ENCODE data around the gene F7. TPM values are rescaled to one million over a fixed set of nuclear protein-coding genes. Genes with fewer than 3 reads are reported as not detected.

F7 gene
- total RNA-seq, 1 donor from 2014 or later: not detected

GRCh38 chr13:113095146-113096051 lies 10.2 kb upstream of the F7 start:
- no peak for TF ChIP-seq CTCF (IDR thresholded peaks at IDR 0.05)
- Mint-ChIP-seq H3K9me3 (ENCODE audit: unreplicated experiment) (no peaks in the 10 kb centered on the region), H3K4me3 (ENCODE audit: unreplicated experiment) (no peak overlapping the region), H3K27ac (ENCODE audit: unreplicated experiment) (no peak overlapping the region), H3K4me1 (ENCODE audit: unreplicated experiment) (peaks cover 11% of the 10 kb centered on the region), H3K27me3 (ENCODE audit: unreplicated experiment) (peaks cover 7% of the 10 kb centered on the region), H3K36me3 (ENCODE audit: unreplicated experiment) (no peaks in the 10 kb centered on the region)
- no peak for DNase-seq (ENCODE audit: extremely low spot score, unreplicated experiment)

GRCh38 chr13:113096052-113096744 lies 9.4 kb upstream of the F7 start:
- H3K4me3 Mint-ChIP-seq (ENCODE audit: unreplicated experiment): no peak overlapping the region
- H3K27me3 Mint-ChIP-seq (ENCODE audit: unreplicated experiment): peaks cover 3% of the 10 kb centered on the region
- DNase-seq (ENCODE audit: extremely low spot score, unreplicated experiment): no peak
- peaks cover 11% of the 10 kb centered on the region for H3K4me1 Mint-ChIP-seq (ENCODE audit: unreplicated experiment)
- H3K27ac Mint-ChIP-seq (ENCODE audit: unreplicated experiment): no peak overlapping the region
- TF ChIP-seq CTCF (IDR thresholded peaks at IDR 0.05): no peak
- H3K9me3 Mint-ChIP-seq (ENCODE audit: unreplicated experiment): no peaks in the 10 kb centered on the region
- H3K36me3 Mint-ChIP-seq (ENCODE audit: unreplicated experiment): no peaks in the 10 kb centered on the region

- H3K9me3 Mint-ChIP-seq (ENCODE audit: unreplicated experiment): no peaks in the 10 kb centered on the region
- no peak for TF ChIP-seq CTCF (IDR thresholded peaks at IDR 0.05)
- H3K27ac Mint-ChIP-seq (ENCODE audit: unreplicated experiment): no peak overlapping the region
- H3K4me1 Mint-ChIP-seq (ENCODE audit: unreplicated experiment): peaks cover 11% of the 10 kb centered on the region
- no peaks in the 10 kb centered on the region for H3K36me3 Mint-ChIP-seq (ENCODE audit: unreplicated experiment)
- no peak for DNase-seq (ENCODE audit: extremely low spot score, unreplicated experiment)
- peaks cover 3% of the 10 kb centered on the region for H3K27me3 Mint-ChIP-seq (ENCODE audit: unreplicated experiment)
- H3K4me3 Mint-ChIP-seq (ENCODE audit: unreplicated experiment): no peak overlapping the region
These were observed 8.8 kb upstream of the F7 start for GRCh38 chr13:113096745-113097305.

- H3K36me3 Mint-ChIP-seq (ENCODE audit: unreplicated experiment): no peaks in the 10 kb centered on the region
- no peak for DNase-seq (ENCODE audit: extremely low spot score, unreplicated experiment)
- H3K27ac Mint-ChIP-seq (ENCODE audit: unreplicated experiment): no peak overlapping the region
- H3K4me3 Mint-ChIP-seq (ENCODE audit: unreplicated experiment): no peak overlapping the region
- H3K9me3 Mint-ChIP-seq (ENCODE audit: unreplicated experiment): no peaks in the 10 kb centered on the region
- H3K4me1 Mint-ChIP-seq (ENCODE audit: unreplicated experiment): peaks cover 11% of the 10 kb centered on the region
- TF ChIP-seq CTCF (IDR thresholded peaks at IDR 0.05): no peak
- H3K27me3 Mint-ChIP-seq (ENCODE audit: unreplicated experiment): peaks cover 3% of the 10 kb centered on the region
These were observed 7.9 kb upstream of the F7 start for GRCh38 chr13:113097651-113098050.

All from osteocyte (in vitro differentiated cells).